Measurements from ENCODE around the gene FARP1. TPM values are rescaled to one million over a fixed set of nuclear protein-coding genes. Genes with fewer than 3 reads are reported as not detected.
A peak's percentile ranks its signal among the peaks of the same experiment; 100 is the strongest.

The FARP1 gene, protein sequence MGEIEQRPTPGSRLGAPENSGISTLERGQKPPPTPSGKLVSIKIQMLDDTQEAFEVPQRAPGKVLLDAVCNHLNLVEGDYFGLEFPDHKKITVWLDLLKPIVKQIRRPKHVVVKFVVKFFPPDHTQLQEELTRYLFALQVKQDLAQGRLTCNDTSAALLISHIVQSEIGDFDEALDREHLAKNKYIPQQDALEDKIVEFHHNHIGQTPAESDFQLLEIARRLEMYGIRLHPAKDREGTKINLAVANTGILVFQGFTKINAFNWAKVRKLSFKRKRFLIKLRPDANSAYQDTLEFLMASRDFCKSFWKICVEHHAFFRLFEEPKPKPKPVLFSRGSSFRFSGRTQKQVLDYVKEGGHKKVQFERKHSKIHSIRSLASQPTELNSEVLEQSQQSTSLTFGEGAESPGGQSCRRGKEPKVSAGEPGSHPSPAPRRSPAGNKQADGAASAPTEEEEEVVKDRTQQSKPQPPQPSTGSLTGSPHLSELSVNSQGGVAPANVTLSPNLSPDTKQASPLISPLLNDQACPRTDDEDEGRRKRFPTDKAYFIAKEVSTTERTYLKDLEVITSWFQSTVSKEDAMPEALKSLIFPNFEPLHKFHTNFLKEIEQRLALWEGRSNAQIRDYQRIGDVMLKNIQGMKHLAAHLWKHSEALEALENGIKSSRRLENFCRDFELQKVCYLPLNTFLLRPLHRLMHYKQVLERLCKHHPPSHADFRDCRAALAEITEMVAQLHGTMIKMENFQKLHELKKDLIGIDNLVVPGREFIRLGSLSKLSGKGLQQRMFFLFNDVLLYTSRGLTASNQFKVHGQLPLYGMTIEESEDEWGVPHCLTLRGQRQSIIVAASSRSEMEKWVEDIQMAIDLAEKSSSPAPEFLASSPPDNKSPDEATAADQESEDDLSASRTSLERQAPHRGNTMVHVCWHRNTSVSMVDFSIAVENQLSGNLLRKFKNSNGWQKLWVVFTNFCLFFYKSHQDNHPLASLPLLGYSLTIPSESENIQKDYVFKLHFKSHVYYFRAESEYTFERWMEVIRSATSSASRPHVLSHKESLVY
- 100 to 1,000 TPM; 111 to 145 (median 112) TPM for polyA plus RNA-seq (ENCODE audit: insufficient read depth in 1 of 5, insufficient read length in 5 of 5, low replicate concordance in 1 of 5)
- long read RNA-seq, donor 1, full-length matches to known transcripts = 14 of 33 reads
- long read RNA-seq, donor 1, partial matches to known transcripts = 19 of 33 reads
- long read RNA-seq, donor 1, other reads (novel, unspliced or antisense) = 0 of 33 reads
- long read RNA-seq, donor 2, full-length matches to known transcripts = 6 of 11 reads
- long read RNA-seq, donor 2, partial matches to known transcripts = 5 of 11 reads
- long read RNA-seq, donor 2, other reads (novel, unspliced or antisense) = 0 of 11 reads
- long read RNA-seq, donor 3, full-length matches to known transcripts = 8 of 13 reads
- long read RNA-seq, donor 3, partial matches to known transcripts = 5 of 13 reads
- long read RNA-seq, donor 3, other reads (novel, unspliced or antisense) = 0 of 13 reads
- long read RNA-seq, donor 4, full-length matches to known transcripts = 5 of 13 reads
- long read RNA-seq, donor 4, partial matches to known transcripts = 8 of 13 reads
- long read RNA-seq, donor 4, other reads (novel, unspliced or antisense) = 0 of 13 reads
- long read RNA-seq, donor 5, full-length matches to known transcripts = 8 of 49 reads
- long read RNA-seq, donor 5, partial matches to known transcripts = 41 of 49 reads
- long read RNA-seq, donor 5, other reads (novel, unspliced or antisense) = 0 of 49 reads
- long read RNA-seq, donor 6, full-length matches to known transcripts = 15 of 31 reads
- long read RNA-seq, donor 6, partial matches to known transcripts = 16 of 31 reads
- long read RNA-seq, donor 6, other reads (novel, unspliced or antisense) = 0 of 31 reads
- long read RNA-seq, donor 7, full-length matches to known transcripts = 12 of 18 reads
- long read RNA-seq, donor 7, partial matches to known transcripts = 6 of 18 reads
- long read RNA-seq, donor 7, other reads (novel, unspliced or antisense) = 0 of 18 reads
- long read RNA-seq, donor 8, full-length matches to known transcripts = 6 of 13 reads
- long read RNA-seq, donor 8, partial matches to known transcripts = 7 of 13 reads
- long read RNA-seq, donor 8, other reads (novel, unspliced or antisense) = 0 of 13 reads

DNA sequence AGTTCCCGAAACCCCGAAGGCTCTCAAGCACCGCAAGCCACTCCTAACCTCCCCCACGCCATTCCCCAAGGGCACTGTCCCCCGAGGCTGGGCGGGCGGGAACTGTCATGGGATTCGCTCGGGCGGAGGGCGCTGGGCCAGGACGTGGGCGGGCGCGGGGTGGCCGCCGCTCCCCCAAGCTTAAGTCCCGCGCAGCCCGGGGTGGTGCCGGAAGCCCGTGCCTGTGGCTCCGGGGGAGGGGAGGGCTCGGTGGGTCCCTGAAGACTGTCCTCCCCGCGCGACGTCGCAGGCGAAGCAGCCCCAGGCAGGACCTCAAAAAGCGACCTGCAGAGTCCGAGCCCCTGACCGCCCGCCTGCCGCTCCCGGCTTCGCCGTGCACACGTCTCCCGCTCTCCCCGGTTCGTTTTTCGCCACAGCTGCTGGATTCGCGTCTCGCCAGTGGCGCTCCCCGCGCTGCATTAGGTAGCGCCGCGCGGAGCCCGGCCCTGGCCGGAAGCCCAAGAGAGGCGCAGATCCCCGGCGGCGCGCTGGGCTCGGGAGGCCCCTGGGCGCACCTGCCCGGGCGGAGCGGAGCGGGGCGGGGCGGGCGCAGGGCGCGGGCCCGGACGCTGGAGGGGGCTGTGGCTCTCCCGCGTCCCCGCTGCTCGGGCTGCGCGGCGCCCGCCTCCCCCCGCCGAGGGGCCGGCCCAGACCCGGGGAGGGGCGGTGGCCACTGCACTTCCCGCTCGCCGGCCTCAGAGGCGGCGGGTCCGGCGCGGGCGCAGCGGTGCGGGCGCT is at the start of gene FARP1:
Gene FARP1, plus strand, starts transcription at position 715 of the 777 bp plus-strand sequence. CDS start 70,149 bp downstream, outside the sequence.
- DNase-seq = peak; percentile 70 to 73

- DNase-seq = no peak
Observed at GRCh38 chr13:98094678-98095266, 48.1 kb upstream of the FARP1 start.

DNA sequence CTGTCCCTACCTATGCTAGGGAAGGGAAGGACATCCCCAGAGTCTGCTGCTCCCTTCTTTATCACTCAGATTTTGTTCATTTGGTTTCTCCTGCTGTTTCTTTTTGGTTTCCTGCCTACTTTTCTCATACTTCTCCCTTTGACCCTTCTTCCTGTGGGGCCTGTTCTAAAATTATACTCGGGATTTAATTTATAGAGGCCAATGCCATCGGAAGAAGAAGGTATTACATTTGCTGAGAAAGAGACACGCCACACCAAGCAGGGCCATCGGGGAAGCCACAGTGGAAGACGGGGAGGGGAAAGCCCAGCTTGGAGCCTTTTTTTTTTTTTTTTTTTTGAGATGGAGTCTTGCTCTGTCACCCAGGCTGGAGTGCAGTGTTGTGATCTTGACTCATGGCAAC is 46.8 kb upstream of the FARP1 start:
- DNase-seq = no peak

GRCh38 chr13:98097749-98098148 is 45.1 kb upstream of the FARP1 start:
- no peak for DNase-seq

DNA sequence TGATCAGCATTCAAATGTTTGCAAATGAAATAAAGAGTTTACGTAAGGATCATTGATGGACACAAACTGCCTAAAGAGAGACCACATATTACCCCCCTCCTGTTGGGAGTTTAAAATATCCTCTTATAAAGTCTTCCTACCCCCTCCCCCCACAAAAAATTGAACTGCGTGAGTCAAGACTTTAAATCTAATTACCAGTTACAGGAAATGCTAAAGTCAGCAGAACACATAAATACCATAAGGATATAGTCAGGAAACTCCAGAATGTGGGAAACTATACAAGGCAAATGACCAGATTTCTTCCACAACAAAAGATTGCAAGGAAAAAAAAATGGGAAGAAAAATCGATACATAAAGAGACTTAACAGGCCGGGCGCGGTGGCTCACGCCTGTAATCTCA is 44.4 kb upstream of the FARP1 start:
- DNase-seq = peak in 1 of 2 donors; percentile 13

- no peak for DNase-seq
Observed at GRCh38 chr13:98099627-98100026, 43.3 kb upstream of the FARP1 start.

DNA sequence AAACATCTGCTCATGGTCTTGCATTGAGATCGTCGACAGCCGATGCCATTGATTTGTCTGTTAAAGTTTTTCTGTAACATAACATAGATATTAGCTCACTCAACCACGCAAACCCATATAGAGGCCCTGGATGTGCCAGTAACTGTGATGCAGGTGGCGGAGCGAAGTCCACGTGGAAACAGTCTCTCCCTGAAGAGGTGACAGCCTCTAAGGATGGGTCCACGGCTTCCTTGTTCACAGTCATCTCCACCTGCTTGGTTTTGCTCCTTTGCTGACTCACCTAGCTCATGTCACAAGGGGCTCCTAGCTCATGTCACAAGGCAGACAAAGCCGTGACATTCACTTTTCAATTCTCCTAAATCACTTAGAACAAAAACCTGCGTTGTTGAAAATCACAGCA is 42.4 kb upstream of the FARP1 start:
- DNase-seq = no peak

GRCh38 chr13:98103531-98103930 is 39.4 kb upstream of the FARP1 start:
- DNase-seq = no peak

DNA sequence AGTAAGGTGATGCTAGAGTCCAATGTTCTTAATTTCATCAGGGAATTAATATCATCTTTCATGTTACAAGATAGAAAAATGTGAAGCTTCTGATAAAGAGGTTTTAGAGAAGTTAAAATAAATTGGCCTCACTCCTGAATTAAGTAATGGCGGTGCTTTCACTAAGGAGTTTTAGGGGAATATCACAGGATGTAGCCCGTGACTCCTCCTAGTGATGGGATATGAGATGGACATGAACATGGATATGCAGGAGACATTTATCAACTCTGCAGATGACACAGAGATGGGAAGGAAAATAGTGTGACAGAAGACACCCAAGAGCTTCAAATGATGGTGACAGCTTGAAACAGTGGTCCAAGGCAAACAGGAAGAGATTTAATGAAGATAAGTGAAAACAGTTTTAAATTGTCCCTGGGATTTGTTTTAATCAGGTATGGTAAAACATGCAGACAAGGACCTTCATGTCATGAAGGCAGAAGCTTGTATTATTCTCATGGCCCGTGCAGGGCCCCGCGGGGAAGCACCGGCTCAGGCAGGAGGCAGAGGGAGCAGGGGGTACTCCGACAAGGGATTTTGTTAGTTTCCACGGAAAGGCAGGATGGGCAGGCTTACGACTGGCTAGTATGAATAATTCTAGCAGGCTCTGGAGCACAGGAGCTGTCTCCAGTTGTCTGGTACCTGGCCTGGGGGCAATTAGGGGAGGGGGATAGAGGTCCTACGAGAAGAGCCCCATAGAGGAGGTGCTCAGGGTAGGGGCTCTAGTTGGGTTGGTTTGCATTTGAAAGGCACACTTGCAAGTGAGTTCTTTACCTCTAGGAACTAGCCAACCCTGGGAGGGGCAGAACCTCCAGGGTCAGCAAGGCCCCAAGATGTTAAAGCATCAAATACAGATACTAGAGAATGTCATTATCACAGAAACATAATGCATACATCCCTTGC is 38.7 kb upstream of the FARP1 start:
- DNase-seq = no peak

GRCh38 chr13:98105929-98106336 is 37.0 kb upstream of the FARP1 start:
- peak; percentile 10 for DNase-seq

DNA sequence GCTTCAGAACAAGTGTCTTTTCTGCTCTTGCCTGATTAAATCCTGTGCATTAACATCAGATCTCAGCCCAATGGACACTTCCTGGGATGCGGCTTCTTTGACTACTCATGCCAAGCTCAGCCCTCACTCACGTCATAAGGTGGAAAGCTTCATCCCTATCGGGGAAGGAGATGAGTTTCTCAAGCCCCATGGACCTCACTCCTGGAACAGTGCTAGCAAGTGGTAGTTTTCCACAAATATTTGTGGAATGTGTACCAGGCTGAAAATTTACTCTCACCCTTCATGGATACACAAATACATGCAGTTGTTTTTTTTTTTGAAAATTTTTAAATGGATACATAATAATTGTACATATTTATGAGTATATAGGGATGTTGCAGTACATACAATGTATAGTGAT is 34.6 kb upstream of the FARP1 start:
- peak in 1 of 2 donors; percentile 7 for DNase-seq

GRCh38 chr13:98109226-98109853 is 33.6 kb upstream of the FARP1 start:
- no peak for DNase-seq

DNA sequence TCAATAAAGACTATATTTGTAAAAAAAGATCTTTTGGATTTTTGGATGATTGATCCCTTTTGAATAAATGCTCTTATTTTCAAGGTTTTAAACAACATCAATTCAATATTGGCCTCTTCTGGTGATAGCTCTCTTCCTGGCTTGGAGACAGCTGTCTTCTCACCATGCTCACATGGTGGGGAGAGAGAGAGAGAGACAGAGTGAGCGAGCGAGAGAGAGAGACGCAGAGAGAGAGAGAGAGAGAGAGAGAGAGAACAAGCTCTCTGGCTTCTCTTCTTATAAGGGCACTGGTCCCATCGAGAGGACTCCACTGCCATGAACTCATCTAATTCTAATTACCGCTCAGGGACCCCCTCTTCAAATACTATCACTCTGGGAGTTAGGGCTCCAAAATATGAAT is 32.1 kb upstream of the FARP1 start:
- DNase-seq = no peak

DNA sequence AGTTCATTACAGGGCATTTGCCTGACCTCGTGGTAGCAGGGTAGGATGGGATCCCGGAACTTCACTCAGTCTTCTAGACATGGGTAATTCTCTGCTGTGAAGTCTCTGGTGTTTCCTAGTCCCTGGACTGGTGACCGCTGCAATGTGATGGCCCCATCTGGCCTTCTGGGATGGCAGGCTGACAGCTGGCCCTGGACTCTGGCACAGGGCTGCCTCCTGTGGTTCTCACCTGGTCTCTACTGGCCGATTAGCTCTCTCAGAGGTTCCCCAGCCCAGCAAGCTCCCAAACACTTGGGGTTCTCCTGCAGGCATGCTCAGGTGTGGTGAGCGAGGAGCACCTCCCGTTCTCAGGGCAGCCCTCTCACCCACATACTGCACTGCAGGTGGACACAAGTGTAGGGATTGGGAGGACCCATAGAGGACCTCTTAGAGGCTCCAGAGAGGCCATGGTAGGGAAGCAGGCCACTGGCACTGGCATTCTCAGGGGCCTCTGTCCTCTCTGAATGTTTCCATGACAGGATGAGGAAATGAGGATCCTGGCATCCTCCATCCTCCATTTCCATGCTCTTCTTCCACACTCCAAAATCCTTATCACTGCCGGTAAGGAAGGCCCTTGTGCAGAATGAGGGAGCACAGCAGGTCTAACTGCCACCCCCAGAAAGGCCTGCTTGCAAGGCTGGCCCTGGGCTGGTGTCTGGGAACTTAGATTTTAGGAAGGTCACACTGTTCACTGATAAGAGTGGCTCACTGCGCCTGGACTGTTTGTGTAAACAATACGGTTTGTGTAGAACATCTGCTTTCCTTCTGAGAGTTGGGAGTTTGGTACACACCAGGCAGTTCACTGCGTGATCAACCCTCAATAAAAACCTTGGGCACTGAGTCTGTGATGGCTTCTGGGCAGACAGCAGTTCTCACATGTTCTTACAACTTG is 31.5 kb upstream of the FARP1 start:
- no peak for DNase-seq

DNA sequence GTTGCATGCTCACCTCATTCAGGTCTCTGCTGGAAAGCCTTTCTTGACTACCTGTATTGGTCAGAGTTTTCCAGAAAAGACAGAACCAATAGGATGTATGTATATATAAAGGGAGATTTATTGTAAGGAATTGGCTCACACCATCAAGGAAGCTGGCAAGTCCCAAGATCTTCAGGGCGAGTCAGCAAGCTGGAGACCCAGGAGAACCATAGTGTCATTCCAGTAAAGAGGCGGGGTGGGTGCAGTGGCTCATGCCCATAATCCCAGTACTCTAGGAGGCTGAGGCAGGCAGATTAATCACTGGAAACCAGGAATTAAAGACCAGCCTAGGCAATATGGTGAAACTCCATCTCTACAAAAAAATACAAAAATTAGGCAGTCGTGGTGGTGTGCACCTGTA is 30.4 kb upstream of the FARP1 start:
- no peak for DNase-seq

- DNase-seq = no peak
Observed at GRCh38 chr13:98118865-98119264, 24.0 kb upstream of the FARP1 start.

All from right lung (tissue), 10 donors.